ENCODE measurements around the gene ATP2B2.
"Not testable (repeated sequence)": the region's sequence is repeated elsewhere in the genome, so short reads cannot be mapped to it uniquely, and the experiment has no call there.

Gene ATP2B2

GRCh38 chr3:10382892-10383849 is 122.2 kb downstream of the ATP2B2 start:
- no peak overlapping the region for H3K4me2 ChIP-seq (ENCODE audit: low read depth, low read length, poor library complexity, severe bottlenecking)
- H3K36me3 ChIP-seq (ENCODE audit: insufficient read depth, low read length), result no peaks in the 10 kb centered on the region
- H3K79me2 ChIP-seq (ENCODE audit: insufficient read depth, low read length), result no peaks in the 10 kb centered on the region
- no peaks in the 10 kb centered on the region for H3K27me3 ChIP-seq (ENCODE audit: insufficient read depth, low read length, poor library complexity, severe bottlenecking)
- no peak overlapping the region for H2AFZ ChIP-seq (ENCODE audit: low read length)
- no peaks in the 10 kb centered on the region for H3F3A ChIP-seq (ENCODE audit: low read depth)
- no peaks in the 10 kb centered on the region for H4K20me1 ChIP-seq (ENCODE audit: insufficient read depth, low read length, poor library complexity, severe bottlenecking)
- H3K9ac ChIP-seq (ENCODE audit: low read depth, low read length, poor library complexity, severe bottlenecking), result no peak overlapping the region
- peaks cover 5% of the 10 kb centered on the region; the same call in 1 of the 2 replicates for H3K9me3 ChIP-seq (ENCODE audit: insufficient read depth, low read depth, low read length)
- no peak for TF ChIP-seq EZH2phosphoT487 (IDR thresholded peaks at IDR 0.05; ENCODE audit: borderline replicate concordance)
- TF ChIP-seq, protein P1, sequence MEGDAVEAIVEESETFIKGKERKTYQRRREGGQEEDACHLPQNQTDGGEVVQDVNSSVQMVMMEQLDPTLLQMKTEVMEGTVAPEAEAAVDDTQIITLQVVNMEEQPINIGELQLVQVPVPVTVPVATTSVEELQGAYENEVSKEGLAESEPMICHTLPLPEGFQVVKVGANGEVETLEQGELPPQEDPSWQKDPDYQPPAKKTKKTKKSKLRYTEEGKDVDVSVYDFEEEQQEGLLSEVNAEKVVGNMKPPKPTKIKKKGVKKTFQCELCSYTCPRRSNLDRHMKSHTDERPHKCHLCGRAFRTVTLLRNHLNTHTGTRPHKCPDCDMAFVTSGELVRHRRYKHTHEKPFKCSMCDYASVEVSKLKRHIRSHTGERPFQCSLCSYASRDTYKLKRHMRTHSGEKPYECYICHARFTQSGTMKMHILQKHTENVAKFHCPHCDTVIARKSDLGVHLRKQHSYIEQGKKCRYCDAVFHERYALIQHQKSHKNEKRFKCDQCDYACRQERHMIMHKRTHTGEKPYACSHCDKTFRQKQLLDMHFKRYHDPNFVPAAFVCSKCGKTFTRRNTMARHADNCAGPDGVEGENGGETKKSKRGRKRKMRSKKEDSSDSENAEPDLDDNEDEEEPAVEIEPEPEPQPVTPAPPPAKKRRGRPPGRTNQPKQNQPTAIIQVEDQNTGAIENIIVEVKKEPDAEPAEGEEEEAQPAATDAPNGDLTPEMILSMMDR (conservative IDR thresholded peaks at IDR 0.05; ENCODE audit: low read length), result no peak
- no peak overlapping the region for H3K4me3 ChIP-seq (ENCODE audit: low read length, poor library complexity, severe bottlenecking)
- H3K9me2 ChIP-seq (replicated peaks; ENCODE audit: low read depth, low read length), result no peaks in the 10 kb centered on the region
- H3K4me1 ChIP-seq (ENCODE audit: insufficient read depth, low read length, poor library complexity, severe bottlenecking), result no peaks in the 10 kb centered on the region

- not testable (repeated sequence) for H3K36me3 ChIP-seq (ENCODE audit: insufficient read depth, low read length); H3K4me3 ChIP-seq (ENCODE audit: low read length, poor library complexity, severe bottlenecking); H2AFZ ChIP-seq (ENCODE audit: low read length); H3K79me2 ChIP-seq (ENCODE audit: insufficient read depth, low read length); H3K9me2 ChIP-seq (replicated peaks; ENCODE audit: low read depth, low read length); H3F3A ChIP-seq (ENCODE audit: low read depth); H3K4me2 ChIP-seq (ENCODE audit: low read depth, low read length, poor library complexity, severe bottlenecking); H4K20me1 ChIP-seq (ENCODE audit: insufficient read depth, low read length, poor library complexity, severe bottlenecking); H3K9ac ChIP-seq (ENCODE audit: low read depth, low read length, poor library complexity, severe bottlenecking); H3K27me3 ChIP-seq (ENCODE audit: insufficient read depth, low read length, poor library complexity, severe bottlenecking); H3K9me3 ChIP-seq (ENCODE audit: insufficient read depth, low read depth, low read length); H3K4me1 ChIP-seq (ENCODE audit: insufficient read depth, low read length, poor library complexity, severe bottlenecking)
Observed at GRCh38 chr3:10382445-10382844, 122.9 kb downstream of the ATP2B2 start.

- Histone ChIP-seq H3K4me2 (ENCODE audit: low read depth, low read length, poor library complexity, severe bottlenecking) (no peak overlapping the region), H3K9me2 (replicated peaks; ENCODE audit: low read depth, low read length) (no peaks in the 10 kb centered on the region), H3K79me2 (ENCODE audit: insufficient read depth, low read length) (no peaks in the 10 kb centered on the region), H4K20me1 (ENCODE audit: insufficient read depth, low read length, poor library complexity, severe bottlenecking) (no peaks in the 10 kb centered on the region), H3F3A (ENCODE audit: low read depth) (no peaks in the 10 kb centered on the region), H3K36me3 (ENCODE audit: insufficient read depth, low read length) (no peaks in the 10 kb centered on the region), H3K9ac (ENCODE audit: low read depth, low read length, poor library complexity, severe bottlenecking) (no peak overlapping the region), H2AFZ (ENCODE audit: low read length) (no peak overlapping the region), H3K4me3 (ENCODE audit: low read length, poor library complexity, severe bottlenecking) (no peak overlapping the region), H3K4me1 (ENCODE audit: insufficient read depth, low read length, poor library complexity, severe bottlenecking) (no peaks in the 10 kb centered on the region), H3K27me3 (ENCODE audit: insufficient read depth, low read length, poor library complexity, severe bottlenecking) (no peaks in the 10 kb centered on the region), H3K9me3 (ENCODE audit: insufficient read depth, low read depth, low read length) (no peaks in the 10 kb centered on the region)
- TF ChIP-seq EZH2phosphoT487 (IDR thresholded peaks at IDR 0.05; ENCODE audit: borderline replicate concordance), result no peak
- TF ChIP-seq, protein P1 (conservative IDR thresholded peaks at IDR 0.05; ENCODE audit: low read length), result no peak
Observed at GRCh38 chr3:10381336-10381735, 124.0 kb downstream of the ATP2B2 start.

All from Loucy (cell line).